ENCODE measurements around the gene ANKRD29.

DNA sequence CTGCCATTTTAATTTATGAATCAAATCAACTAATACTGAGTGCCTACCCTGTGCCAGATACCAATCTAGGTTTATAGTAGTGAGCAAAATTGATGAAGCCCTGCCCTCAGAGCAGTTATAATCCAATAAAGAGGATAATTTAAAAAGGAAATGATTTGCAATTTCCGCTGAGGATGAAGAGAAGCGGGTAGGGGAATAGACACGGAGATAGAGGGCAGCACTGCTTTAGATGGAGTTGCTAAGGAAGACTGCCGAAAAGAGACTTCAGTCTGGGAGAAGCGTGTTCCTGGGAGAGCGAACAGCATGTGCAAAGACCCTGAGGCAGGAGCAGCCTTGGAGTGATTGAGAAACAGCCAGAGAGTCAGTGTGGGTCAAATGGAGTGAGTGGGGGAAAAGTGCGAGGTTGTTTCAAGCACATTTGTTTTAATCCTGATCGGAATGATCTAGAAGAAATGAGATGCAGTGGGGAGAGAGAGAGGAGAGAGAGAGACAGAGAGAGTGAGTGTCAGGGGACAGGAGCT, 38.9 kb upstream of the ANKRD29 start:
- TF ChIP-seq, protein P1, sequence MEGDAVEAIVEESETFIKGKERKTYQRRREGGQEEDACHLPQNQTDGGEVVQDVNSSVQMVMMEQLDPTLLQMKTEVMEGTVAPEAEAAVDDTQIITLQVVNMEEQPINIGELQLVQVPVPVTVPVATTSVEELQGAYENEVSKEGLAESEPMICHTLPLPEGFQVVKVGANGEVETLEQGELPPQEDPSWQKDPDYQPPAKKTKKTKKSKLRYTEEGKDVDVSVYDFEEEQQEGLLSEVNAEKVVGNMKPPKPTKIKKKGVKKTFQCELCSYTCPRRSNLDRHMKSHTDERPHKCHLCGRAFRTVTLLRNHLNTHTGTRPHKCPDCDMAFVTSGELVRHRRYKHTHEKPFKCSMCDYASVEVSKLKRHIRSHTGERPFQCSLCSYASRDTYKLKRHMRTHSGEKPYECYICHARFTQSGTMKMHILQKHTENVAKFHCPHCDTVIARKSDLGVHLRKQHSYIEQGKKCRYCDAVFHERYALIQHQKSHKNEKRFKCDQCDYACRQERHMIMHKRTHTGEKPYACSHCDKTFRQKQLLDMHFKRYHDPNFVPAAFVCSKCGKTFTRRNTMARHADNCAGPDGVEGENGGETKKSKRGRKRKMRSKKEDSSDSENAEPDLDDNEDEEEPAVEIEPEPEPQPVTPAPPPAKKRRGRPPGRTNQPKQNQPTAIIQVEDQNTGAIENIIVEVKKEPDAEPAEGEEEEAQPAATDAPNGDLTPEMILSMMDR (IDR thresholded peaks at IDR 0.05): no peak
- no peak for TF ChIP-seq POLR2A (IDR thresholded peaks at IDR 0.05)
